Tibial nerve (tissue), 4 donors: ENCODE measurements around the gene COL4A1. TPM values are rescaled to one million over a fixed set of nuclear protein-coding genes. Genes with fewer than 3 reads are reported as not detected.

Source experiments
- DNase-seq, 2 donors: peaks; one replicate each; pipeline ENCODE4 v3.0.0-alpha.2; 2019; ENCODE audit warnings: low spot score in 2 of 2
- H3K27ac ChIP-seq, 4 donors: fragments of 200-600 bp; sonication (generic) in 3 of 4; one replicate each; pipeline ENCODE4 v1.5.1; 2017 to 2019; ENCODE audit warnings: mild to moderate bottlenecking in 1 of 4
- H3K27me3 ChIP-seq, 2 donors: fragments of 200-600 bp; sonication (generic) in 1 of 2; one replicate each; pipeline versions ENCODE4 v1.5.1 to v1.6.0; 2017 to 2019
- H3K36me3 ChIP-seq, 3 donors: fragments of 200-600 bp; sonication (generic); one replicate each; pipeline ENCODE4 v1.5.1; 2018 to 2019
- H3K4me1 ChIP-seq, 4 donors: fragments of 200-600 bp; sonication (generic) in 3 of 4; one replicate each; pipeline ENCODE4 v1.5.1; 2017 to 2019
- H3K4me3 ChIP-seq, 4 donors: fragments of 200-600 bp; sonication (generic) in 3 of 4; one replicate each; pipeline ENCODE4 v1.5.1; 2017 to 2019; ENCODE audit warnings: mild to moderate bottlenecking in 1 of 4, moderate library complexity in 1 of 4
- H3K9me3 ChIP-seq, 4 donors: fragments of 200-600 bp; sonication (generic) in 3 of 4; one replicate each; pipeline ENCODE4 v1.5.1; 2017 to 2019
- EP300 ChIP-seq, 2 donors: sonication (generic); formaldehyde crosslinking; IDR thresholded peaks; one replicate each; pipeline ENCODE4 v1.6.1; 2017; ENCODE audit warnings: antibody characterized with exemption in 2 of 2, mild to moderate bottlenecking in 1 of 2
- POLR2A ChIP-seq, 2 donors: fragments of 450-650 bp; IDR thresholded peaks; one replicate each; pipeline ENCODE4 v1.6.1; 2017; ENCODE audit warnings: antibody characterized with exemption in 2 of 2, mild to moderate bottlenecking in 2 of 2, moderate library complexity in 2 of 2
- WGBS, 2 donors: methylation state at CpG; one replicate each; pipeline ENCODE4 v1.1.5; 2018; 5-methylcytosine and 5-hydroxymethylcytosine counted together
- total RNA-seq, 4 donors: library from RNA; depleted of rRNA; stranded (reverse); fragments of >200 nt; gene quantifications; one replicate each; pipeline ENCODE4 v1.1.0, GENCODE V29; 2016
- TF ChIP-seq, protein P1 (sequence below), 5 experiments: fragments of 200-600 bp in 3 of 5; fragments of 450-650 bp in 2 of 5; sonication (generic) in 3 of 5; IDR thresholded peaks; one replicate each; pipeline ENCODE4 v1.5.1; 2016 to 2019; ENCODE audit warnings: antibody characterized with exemption in 5 of 5, mild to moderate bottlenecking in 3 of 5, moderate library complexity in 2 of 5

Gene COL4A1
- total RNA-seq, 4 donors from 2014 or later: 385 to 583 (median 526) TPM

DNA sequence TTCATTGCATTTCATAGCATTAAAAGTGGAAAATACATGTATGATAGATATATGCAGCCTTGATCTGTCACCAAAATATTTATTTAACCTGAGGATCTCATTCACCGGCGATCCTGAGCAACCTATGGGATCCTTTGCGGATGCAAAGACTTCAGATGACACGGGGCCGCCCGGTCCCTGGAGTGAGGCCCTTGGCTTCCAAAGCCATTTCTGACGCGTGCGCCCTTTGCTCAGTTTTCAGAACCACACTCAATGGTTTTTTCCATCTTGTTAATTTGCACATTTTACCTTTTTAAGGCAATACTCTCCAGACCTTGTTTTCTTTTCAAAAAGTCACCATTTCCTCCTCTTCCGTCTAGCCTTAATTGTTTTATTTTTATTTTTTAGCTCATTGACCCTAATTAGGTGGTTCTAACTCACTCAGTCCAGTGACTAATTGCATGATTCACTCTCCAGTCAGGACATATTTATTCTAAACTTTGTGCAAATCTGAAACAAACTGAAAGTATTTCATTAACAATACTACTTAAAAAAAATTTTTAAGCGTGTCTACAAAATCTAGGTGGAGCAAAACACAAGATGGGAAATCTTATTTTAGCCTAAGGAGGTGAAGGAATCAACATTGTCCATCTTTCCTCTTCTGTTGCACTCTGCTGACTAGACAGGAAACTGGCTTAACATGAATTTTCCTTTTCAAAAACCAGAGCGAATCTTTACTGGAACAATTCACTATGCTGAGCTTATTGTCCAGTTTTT, 47.9 kb downstream of the COL4A1 start:
- DNase-seq: no peak
- peaks cover 0 to 86% (median 40%) of the 10 kb centered on the region in 4 donors for H3K4me1 ChIP-seq
- no peak overlapping the region for H3K4me3 ChIP-seq

DNA sequence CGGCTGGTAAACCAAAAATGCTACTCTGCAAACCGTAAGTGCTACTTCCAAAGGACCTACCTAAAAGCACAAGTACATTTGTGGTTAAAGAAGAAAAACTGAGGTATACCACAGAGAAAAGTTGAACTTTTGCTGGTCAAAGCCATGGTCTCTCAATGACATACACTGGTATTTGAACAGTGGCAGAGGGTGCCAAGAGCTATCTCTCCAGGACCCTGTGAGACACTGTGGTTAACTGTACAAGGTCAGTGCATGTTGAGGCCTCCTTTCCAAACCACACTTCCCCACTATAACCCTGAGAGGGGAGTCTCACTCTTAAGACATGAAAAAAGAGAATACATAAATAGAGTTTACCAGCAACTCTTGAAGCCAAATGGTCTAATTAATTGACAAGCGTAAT, 49.5 kb downstream of the COL4A1 start:
- Histone ChIP-seq H3K27me3 (no peaks in the 10 kb centered on the region), H3K4me3 (no peak overlapping the region), H3K36me3 (no peaks in the 10 kb centered on the region), H3K4me1 (peaks cover 0 to 73% (median 27%) of the 10 kb centered on the region in 4 donors), H3K9me3 (no peaks in the 10 kb centered on the region), H3K27ac (peak overlapping the region in 1 of 4 donors; percentile 31)
- WGBS, 2 donors: 89 to 95% methylated on average over 3 of the region's 3 CpGs
- TF ChIP-seq POLR2A (IDR thresholded peaks at IDR 0.05): no peak
- no peak for TF ChIP-seq EP300 (IDR thresholded peaks at IDR 0.05)
- TF ChIP-seq, protein P1, sequence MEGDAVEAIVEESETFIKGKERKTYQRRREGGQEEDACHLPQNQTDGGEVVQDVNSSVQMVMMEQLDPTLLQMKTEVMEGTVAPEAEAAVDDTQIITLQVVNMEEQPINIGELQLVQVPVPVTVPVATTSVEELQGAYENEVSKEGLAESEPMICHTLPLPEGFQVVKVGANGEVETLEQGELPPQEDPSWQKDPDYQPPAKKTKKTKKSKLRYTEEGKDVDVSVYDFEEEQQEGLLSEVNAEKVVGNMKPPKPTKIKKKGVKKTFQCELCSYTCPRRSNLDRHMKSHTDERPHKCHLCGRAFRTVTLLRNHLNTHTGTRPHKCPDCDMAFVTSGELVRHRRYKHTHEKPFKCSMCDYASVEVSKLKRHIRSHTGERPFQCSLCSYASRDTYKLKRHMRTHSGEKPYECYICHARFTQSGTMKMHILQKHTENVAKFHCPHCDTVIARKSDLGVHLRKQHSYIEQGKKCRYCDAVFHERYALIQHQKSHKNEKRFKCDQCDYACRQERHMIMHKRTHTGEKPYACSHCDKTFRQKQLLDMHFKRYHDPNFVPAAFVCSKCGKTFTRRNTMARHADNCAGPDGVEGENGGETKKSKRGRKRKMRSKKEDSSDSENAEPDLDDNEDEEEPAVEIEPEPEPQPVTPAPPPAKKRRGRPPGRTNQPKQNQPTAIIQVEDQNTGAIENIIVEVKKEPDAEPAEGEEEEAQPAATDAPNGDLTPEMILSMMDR (IDR thresholded peaks at IDR 0.05): no peak
- no peak for DNase-seq

More for the DNA sequence above, 47.9 kb downstream of the COL4A1 start:
- 75% methylated on average over 12 of the region's 12 CpGs for WGBS, 2 donors
- TF ChIP-seq EP300 (IDR thresholded peaks at IDR 0.05) (no peak), POLR2A (IDR thresholded peaks at IDR 0.05) (no peak)
- TF ChIP-seq, protein P1 (IDR thresholded peaks at IDR 0.05): no peak
- Histone ChIP-seq H3K36me3 (no peaks in the 10 kb centered on the region), H3K27ac (peak overlapping the region in 3 of 4 donors; percentile 20 to 61 (median 46)), H3K27me3 (no peaks in the 10 kb centered on the region), H3K9me3 (no peaks in the 10 kb centered on the region)

GRCh38 chr13:110256126-110256905, 50.6 kb downstream of the COL4A1 start:
- H3K9me3 ChIP-seq: no peaks in the 10 kb centered on the region
- H3K27me3 ChIP-seq: no peaks in the 10 kb centered on the region
- H3K4me3 ChIP-seq: no peak overlapping the region
- TF ChIP-seq POLR2A (IDR thresholded peaks at IDR 0.05): no peak
- TF ChIP-seq, protein P1 (IDR thresholded peaks at IDR 0.05): no peak
- TF ChIP-seq EP300 (IDR thresholded peaks at IDR 0.05): no peak
- 69 to 73% methylated on average over 18 of the region's 18 CpGs for WGBS, 2 donors
- H3K4me1 ChIP-seq: peaks cover 0 to 70% (median 20%) of the 10 kb centered on the region in 4 donors
- H3K27ac ChIP-seq: peak overlapping the region in 3 of 4 donors; percentile 7 to 80 (median 61)
- no peak for DNase-seq
- H3K36me3 ChIP-seq: no peaks in the 10 kb centered on the region

DNA sequence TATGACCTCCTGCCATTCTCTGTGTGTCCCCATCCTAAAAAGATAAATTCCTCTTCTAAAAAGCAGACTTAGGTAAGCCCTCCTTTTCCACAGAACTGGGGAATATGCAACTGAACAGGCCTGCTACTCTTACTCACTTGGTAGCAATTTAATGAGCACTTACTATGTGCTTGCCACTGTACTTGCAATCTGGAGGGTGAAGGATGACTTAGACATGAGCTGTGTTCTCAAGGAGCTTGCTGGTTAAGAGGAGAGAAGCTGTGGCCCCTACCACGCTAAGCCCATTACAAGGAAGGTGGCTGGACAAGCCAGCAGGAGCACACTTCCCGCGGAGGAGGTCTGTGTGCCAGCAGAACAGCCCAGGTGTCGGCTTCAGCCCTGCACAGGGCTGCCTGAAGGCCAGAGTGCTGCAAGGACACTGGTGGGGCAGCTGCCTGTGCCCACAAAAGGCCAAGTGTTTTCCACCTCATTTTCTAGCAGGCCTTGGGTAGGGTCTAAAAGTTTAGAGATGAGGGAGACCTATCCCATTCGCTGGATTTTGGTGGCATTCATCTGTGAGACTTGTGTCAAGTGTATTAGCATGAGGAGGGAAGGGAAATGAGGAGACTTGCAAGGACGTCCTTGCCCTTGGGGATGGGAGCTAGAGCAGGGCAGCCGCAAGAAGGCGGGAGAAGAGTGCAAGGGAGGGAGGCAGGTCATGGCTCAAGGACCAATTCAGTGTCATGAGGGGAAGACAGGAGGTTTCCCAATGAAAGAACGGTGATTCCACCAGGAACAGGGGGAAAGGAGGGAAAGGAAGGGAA, 52.0 kb downstream of the COL4A1 start:
- H3K9me3 ChIP-seq: no peaks in the 10 kb centered on the region
- DNase-seq: no peak
- 60 to 76% methylated on average over 9 of the region's 9 CpGs for WGBS, 2 donors
- no peak for TF ChIP-seq EP300 (IDR thresholded peaks at IDR 0.05)
- TF ChIP-seq POLR2A (IDR thresholded peaks at IDR 0.05): no peak
- TF ChIP-seq, protein P1 (IDR thresholded peaks at IDR 0.05): no peak
- no peak overlapping the region for H3K4me3 ChIP-seq
- H3K27ac ChIP-seq: peak overlapping the region in 3 of 4 donors; percentile 53 to 66 (median 55)
- H3K36me3 ChIP-seq: no peaks in the 10 kb centered on the region
- no peaks in the 10 kb centered on the region for H3K27me3 ChIP-seq
- peaks cover 0 to 76% (median 31%) of the 10 kb centered on the region in 4 donors for H3K4me1 ChIP-seq
